ENCODE measurements around the gene LIAS.

DNA sequence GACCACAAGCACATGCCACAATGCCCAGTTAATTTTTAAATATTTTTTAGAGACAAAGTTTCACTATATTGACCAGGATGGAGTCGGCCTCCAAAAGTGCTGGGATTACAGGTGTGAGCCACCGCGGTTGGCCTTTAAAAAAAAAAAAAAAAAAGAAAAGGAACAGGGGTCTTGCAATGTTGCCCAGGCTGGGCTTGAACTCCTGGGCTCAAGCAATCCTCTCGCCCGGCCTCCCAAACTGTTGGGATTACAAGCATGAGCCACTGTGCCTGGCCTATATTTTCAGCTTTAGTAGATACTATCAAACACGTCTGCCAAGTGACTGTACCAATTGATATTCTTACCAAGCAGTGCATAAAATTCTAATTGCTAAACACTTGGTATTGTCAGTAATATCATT is 59.6 kb downstream of the LIAS start:
- TF ChIP-seq EZH2phosphoT487 (conservative IDR thresholded peaks at IDR 0.05; ENCODE audit: low read length): no peak
- TF ChIP-seq, protein P1, sequence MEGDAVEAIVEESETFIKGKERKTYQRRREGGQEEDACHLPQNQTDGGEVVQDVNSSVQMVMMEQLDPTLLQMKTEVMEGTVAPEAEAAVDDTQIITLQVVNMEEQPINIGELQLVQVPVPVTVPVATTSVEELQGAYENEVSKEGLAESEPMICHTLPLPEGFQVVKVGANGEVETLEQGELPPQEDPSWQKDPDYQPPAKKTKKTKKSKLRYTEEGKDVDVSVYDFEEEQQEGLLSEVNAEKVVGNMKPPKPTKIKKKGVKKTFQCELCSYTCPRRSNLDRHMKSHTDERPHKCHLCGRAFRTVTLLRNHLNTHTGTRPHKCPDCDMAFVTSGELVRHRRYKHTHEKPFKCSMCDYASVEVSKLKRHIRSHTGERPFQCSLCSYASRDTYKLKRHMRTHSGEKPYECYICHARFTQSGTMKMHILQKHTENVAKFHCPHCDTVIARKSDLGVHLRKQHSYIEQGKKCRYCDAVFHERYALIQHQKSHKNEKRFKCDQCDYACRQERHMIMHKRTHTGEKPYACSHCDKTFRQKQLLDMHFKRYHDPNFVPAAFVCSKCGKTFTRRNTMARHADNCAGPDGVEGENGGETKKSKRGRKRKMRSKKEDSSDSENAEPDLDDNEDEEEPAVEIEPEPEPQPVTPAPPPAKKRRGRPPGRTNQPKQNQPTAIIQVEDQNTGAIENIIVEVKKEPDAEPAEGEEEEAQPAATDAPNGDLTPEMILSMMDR (IDR thresholded peaks at IDR 0.05; ENCODE audit: insufficient read depth, low read length, poor library complexity, severe bottlenecking): no peak
